ENCODE data around the gene SMPD1. TPM values are rescaled to one million over a fixed set of nuclear protein-coding genes. Genes with fewer than 3 reads are reported as not detected.
A peak's percentile ranks its signal among the peaks of the same experiment; 100 is the strongest.

SMPD1 gene
- total and polyA plus RNA-seq, 2 donors (not counting 1 experiment from before 2014, with no cell fraction given), result 52.2 to 74.9 TPM

GRCh38 chr11:6397636-6398035 is 7.4 kb downstream of the SMPD1 start:
- Histone ChIP-seq H3K4me2 (ENCODE audit: extremely low read depth, insufficient read depth, low read length) (no peak overlapping the region), H4K20me1 (ENCODE audit: control insufficient read depth, extremely low read depth, insufficient read depth, low read length) (no peaks in the 10 kb centered on the region), H3K9ac (ENCODE audit: insufficient read depth, low read length) (no peak overlapping the region), H3K4me3 (replicated peaks in 1 of 4; ENCODE audit: control extremely low read depth in 1 of 4, insufficient read depth in 1 of 4, low read depth in 3 of 4, low read length in 4 of 4) (no peak overlapping the region), H2AFZ (ENCODE audit: low read length) (no peak overlapping the region), H3K4me1 (ENCODE audit: control insufficient read depth, extremely low read depth, insufficient read depth, low read length) (peaks cover 9% of the 10 kb centered on the region), H3K79me2 (ENCODE audit: control insufficient read depth, insufficient read depth, low read length) (no peaks in the 10 kb centered on the region), H3K9me3 (ENCODE audit: control insufficient read depth, insufficient read depth, low read depth, low read length) (no peaks in the 10 kb centered on the region), H3K36me3 (ENCODE audit: control insufficient read depth, insufficient read depth, low read length) (peaks cover 8% of the 10 kb centered on the region), H3K27me3 (ENCODE audit: control insufficient read depth, insufficient read depth, low read length) (no peaks in the 10 kb centered on the region), H3K27ac (ENCODE audit: insufficient read depth, low read length) (no peak overlapping the region)
- no peak for TF ChIP-seq EZH2 (IDR thresholded peaks at IDR 0.05; ENCODE audit: low read length, missing control alignments)
- no peak for TF ChIP-seq CTCF (conservative IDR thresholded peaks at IDR 0.05 in 1 of 2, IDR thresholded peaks at IDR 0.05 in 1 of 2; ENCODE audit: low read depth in 1 of 2, low read length in 2 of 2)
- peak in 1 of 2 donors; percentile 60 for DNase-seq (ENCODE audit: low read depth in 2 of 2)

GRCh38 chr11:6400431-6401345 is 10.4 kb downstream of the SMPD1 start:
- TF ChIP-seq EZH2 (IDR thresholded peaks at IDR 0.05; ENCODE audit: low read length, missing control alignments) (no peak), CTCF (conservative IDR thresholded peaks at IDR 0.05 in 1 of 2, IDR thresholded peaks at IDR 0.05 in 1 of 2; ENCODE audit: low read depth in 1 of 2, low read length in 2 of 2) (no peak)
- Histone ChIP-seq H3K4me3 (replicated peaks in 1 of 4; ENCODE audit: control extremely low read depth in 1 of 4, insufficient read depth in 1 of 4, low read depth in 3 of 4, low read length in 4 of 4) (no peak overlapping the region), H3K79me2 (ENCODE audit: control insufficient read depth, insufficient read depth, low read length) (no peaks in the 10 kb centered on the region), H3K27me3 (ENCODE audit: control insufficient read depth, insufficient read depth, low read length) (no peaks in the 10 kb centered on the region), H3K36me3 (ENCODE audit: control insufficient read depth, insufficient read depth, low read length) (peaks cover 10% of the 10 kb centered on the region), H2AFZ (ENCODE audit: low read length) (no peak overlapping the region), H3K27ac (ENCODE audit: insufficient read depth, low read length) (no peak overlapping the region), H4K20me1 (ENCODE audit: control insufficient read depth, extremely low read depth, insufficient read depth, low read length) (no peaks in the 10 kb centered on the region), H3K9ac (ENCODE audit: insufficient read depth, low read length) (no peak overlapping the region), H3K4me2 (ENCODE audit: extremely low read depth, insufficient read depth, low read length) (no peak overlapping the region), H3K4me1 (ENCODE audit: control insufficient read depth, extremely low read depth, insufficient read depth, low read length) (peaks cover 9% of the 10 kb centered on the region), H3K9me3 (ENCODE audit: control insufficient read depth, insufficient read depth, low read depth, low read length) (no peaks in the 10 kb centered on the region)
- no peak for DNase-seq (ENCODE audit: low read depth in 2 of 2)

- no peak overlapping the region for H3K4me2 ChIP-seq (ENCODE audit: extremely low read depth, insufficient read depth, low read length)
- no peak for DNase-seq (ENCODE audit: low read depth in 2 of 2)
- H2AFZ ChIP-seq (ENCODE audit: low read length), result no peak overlapping the region
- H3K9me3 ChIP-seq (ENCODE audit: control insufficient read depth, insufficient read depth, low read depth, low read length), result no peaks in the 10 kb centered on the region
- no peaks in the 10 kb centered on the region for H3K27me3 ChIP-seq (ENCODE audit: control insufficient read depth, insufficient read depth, low read length)
- TF ChIP-seq CTCF (conservative IDR thresholded peaks at IDR 0.05 in 1 of 2, IDR thresholded peaks at IDR 0.05 in 1 of 2; ENCODE audit: low read depth in 1 of 2, low read length in 2 of 2), result no peak
- TF ChIP-seq EZH2 (IDR thresholded peaks at IDR 0.05; ENCODE audit: low read length, missing control alignments), result no peak
- H3K4me3 ChIP-seq (replicated peaks in 1 of 4; ENCODE audit: control extremely low read depth in 1 of 4, insufficient read depth in 1 of 4, low read depth in 3 of 4, low read length in 4 of 4), result no peak overlapping the region
- peaks cover 10% of the 10 kb centered on the region for H3K36me3 ChIP-seq (ENCODE audit: control insufficient read depth, insufficient read depth, low read length)
- H3K27ac ChIP-seq (ENCODE audit: insufficient read depth, low read length), result no peak overlapping the region
- H3K9ac ChIP-seq (ENCODE audit: insufficient read depth, low read length), result no peak overlapping the region
- peaks cover 9% of the 10 kb centered on the region for H3K4me1 ChIP-seq (ENCODE audit: control insufficient read depth, extremely low read depth, insufficient read depth, low read length)
- no peaks in the 10 kb centered on the region for H3K79me2 ChIP-seq (ENCODE audit: control insufficient read depth, insufficient read depth, low read length)
- H4K20me1 ChIP-seq (ENCODE audit: control insufficient read depth, extremely low read depth, insufficient read depth, low read length), result no peaks in the 10 kb centered on the region
Measured at GRCh38 chr11:6401464-6401863, 11.2 kb downstream of the SMPD1 start.
